Epithelial cell of esophagus (primary cell): ENCODE measurements around the gene FLYWCH1.

Source experiments
- DNase-seq: peaks from one replicate; pipeline ENCODE4 v3.0.0; 2010; ENCODE audit warnings: low read depth
- H3K4me3 ChIP-seq: 2 replicates; pipeline ENCODE4 v1.5.1; 2011; ENCODE audit warnings: mild to moderate bottlenecking, low read length, control low read depth
- CTCF ChIP-seq: IDR thresholded peaks from 2 replicates; pipeline ENCODE4 v1.5.1; 2011; ENCODE audit warnings: low read depth, mild to moderate bottlenecking, low read length, control low read depth, inconsistent platforms; ENCODE audit not compliant: insufficient read depth; ENCODE audit errors: missing control alignments

The FLYWCH1 gene

GRCh38 chr16:2980227-2981176 lies 68.8 kb downstream of the FLYWCH1 start, which contains the start of gene PKMYT1:
Gene PKMYT1, minus strand, starts transcription at chr16:2980446. Its CDS starts 789 bp downstream, at chr16:2979657.
- peak; percentile 84 for DNase-seq
- TF ChIP-seq CTCF: no peak
- peak within 1 kb of the TSS; percentile 77 for H3K4me3 ChIP-seq

- TF ChIP-seq CTCF: no peak
- no peak for DNase-seq
- peak overlapping the region; percentile 77 for H3K4me3 ChIP-seq
These were observed 69.6 kb downstream of the FLYWCH1 start for GRCh38 chr16:2981177-2981898.

- no peak for TF ChIP-seq CTCF
- no peak for DNase-seq
- H3K4me3 ChIP-seq: no peak overlapping the region
These were observed 70.1 kb downstream of the FLYWCH1 start for GRCh38 chr16:2981899-2982250.

- H3K4me3 ChIP-seq: no peak overlapping the region
- no peak for TF ChIP-seq CTCF
- DNase-seq: no peak
These were observed 70.7 kb downstream of the FLYWCH1 start for GRCh38 chr16:2982402-2982801.

GRCh38 chr16:2983706-2984136 lies 72.0 kb downstream of the FLYWCH1 start:
- TF ChIP-seq CTCF: peak; percentile 37
- peak; percentile 84 for DNase-seq

GRCh38 chr16:2985462-2985861 lies 73.7 kb downstream of the FLYWCH1 start:
- DNase-seq: no peak
- no peak overlapping the region for H3K4me3 ChIP-seq
- TF ChIP-seq CTCF: no peak

More at GRCh38 chr16:2983706-2984136, 72.0 kb downstream of the FLYWCH1 start:
- peak overlapping the region; percentile 29 for H3K4me3 ChIP-seq
